Activated T-cell treated with anti-CD3 and anti-CD28 coated beads, Interleukin-2, amount 50 U/mL, for 72 hours (primary cell): ENCODE data around the gene IQCF2. TPM values are rescaled to one million over a fixed set of nuclear protein-coding genes. Genes with fewer than 3 reads are reported as not detected.

Experiments
- ATAC-seq, 2 donors: fragments of 150-1000 bp; cut with Tn5 transposase; replicated peaks in 1 of 2; 2 replicates each; pipeline ENCODE4 v1.10.0; 2021; ENCODE audit warnings: moderate library complexity in 2 of 2, mild to moderate bottlenecking in 1 of 2
- DNase-seq, 2 donors: peaks; one replicate each; pipeline ENCODE4 v3.0.0; 2021 to 2022; ENCODE audit warnings: mixed read lengths in 1 of 2
- H3K27ac Mint-ChIP-seq: one replicate; pipeline ENCODE4 v1.8.0; 2022; ENCODE audit warnings: mild to moderate bottlenecking, moderate library complexity, mixed read lengths
- H3K27me3 Mint-ChIP-seq: one replicate; pipeline ENCODE4 v1.8.0; 2022; ENCODE audit warnings: low read depth, mixed read lengths
- H3K36me3 Mint-ChIP-seq, 2 donors: one replicate each; pipeline ENCODE4 v1.8.0; 2022; ENCODE audit warnings: mixed read lengths in 2 of 2, mild to moderate bottlenecking in 1 of 2; ENCODE audit not compliant: insufficient read depth in 2 of 2
- H3K4me1 Mint-ChIP-seq: one replicate; pipeline ENCODE4 v1.8.0; 2022; ENCODE audit warnings: low read depth, mixed read lengths
- H3K4me3 Mint-ChIP-seq, 2 donors: one replicate each; pipeline ENCODE4 v1.8.0; 2022; ENCODE audit warnings: mild to moderate bottlenecking in 2 of 2, mixed read lengths in 2 of 2, moderate library complexity in 2 of 2
- H3K9me3 Mint-ChIP-seq, 2 donors: one replicate each; pipeline ENCODE4 v1.8.0; 2022; ENCODE audit warnings: mixed read lengths in 2 of 2
- total RNA-seq, 2 donors: library from RNA; stranded (reverse); gene quantifications; one replicate each; pipeline ENCODE4 v1.2.3, GENCODE V29; 2022

Gene IQCF2
- total RNA-seq = not detected

GRCh38 chr3:51860703-51861665 is at the start of gene IQCF2:
IQCF2 (plus strand) TSS chr3:51861615; CDS start chr3:51861667, 52 bp downstream.
- H3K27ac Mint-ChIP-seq = no peak within 1 kb of the TSS
- H3K9me3 Mint-ChIP-seq = no peaks in the 10 kb centered on the region
- H3K27me3 Mint-ChIP-seq = peaks cover 26% of the 10 kb centered on the region
- H3K4me1 Mint-ChIP-seq = peaks cover 7% of the 10 kb centered on the region
- ATAC-seq = no peak
- H3K4me3 Mint-ChIP-seq = no peak within 1 kb of the TSS
- no peak for DNase-seq
- peaks cover 0 to 3% of the 10 kb centered on the region in 2 donors for H3K36me3 Mint-ChIP-seq

- no peaks in the 10 kb centered on the region for H3K36me3 Mint-ChIP-seq
Observed at GRCh38 chr3:51813539-51813938, 47.9 kb upstream of the IQCF2 start.

GRCh38 chr3:51814034-51814433 is 47.4 kb upstream of the IQCF2 start:
- DNase-seq (no peak), ATAC-seq (no peak)
- Mint-ChIP-seq H3K36me3 (no peaks in the 10 kb centered on the region), H3K9me3 (peaks cover 0 to 1% of the 10 kb centered on the region in 2 donors), H3K27ac (no peak overlapping the region), H3K4me1 (peaks cover 7% of the 10 kb centered on the region), H3K27me3 (peaks cover 16% of the 10 kb centered on the region), H3K4me3 (no peak overlapping the region)

More at GRCh38 chr3:51813539-51813938, 47.9 kb upstream of the IQCF2 start:
- Mint-ChIP-seq H3K4me3 (no peak overlapping the region), H3K27me3 (peaks cover 15% of the 10 kb centered on the region), H3K27ac (no peak overlapping the region), H3K4me1 (peaks cover 7% of the 10 kb centered on the region), H3K9me3 (peaks cover 0 to 1% of the 10 kb centered on the region in 2 donors)
- DNase-seq = no peak
- ATAC-seq = no peak

- H3K4me3 Mint-ChIP-seq = no peak overlapping the region
- peaks cover 0 to 1% of the 10 kb centered on the region in 2 donors for H3K9me3 Mint-ChIP-seq
- peaks cover 7% of the 10 kb centered on the region for H3K4me1 Mint-ChIP-seq
- no peaks in the 10 kb centered on the region for H3K36me3 Mint-ChIP-seq
- peaks cover 24% of the 10 kb centered on the region for H3K27me3 Mint-ChIP-seq
- DNase-seq (no peak), ATAC-seq (no peak)
- no peak overlapping the region for H3K27ac Mint-ChIP-seq
Observed at GRCh38 chr3:51815614-51816013, 45.8 kb upstream of the IQCF2 start.

- DNase-seq = no peak
- H3K36me3 Mint-ChIP-seq = peaks cover 1% of the 10 kb centered on the region in 2 donors
- ATAC-seq = no peak
- peaks cover 7% of the 10 kb centered on the region for H3K4me1 Mint-ChIP-seq
- H3K27me3 Mint-ChIP-seq = peaks cover 32% of the 10 kb centered on the region
- peaks cover 1 to 4% of the 10 kb centered on the region in 2 donors for H3K9me3 Mint-ChIP-seq
- no peak overlapping the region for H3K4me3 Mint-ChIP-seq
- H3K27ac Mint-ChIP-seq = no peak overlapping the region
Observed at GRCh38 chr3:51816723-51817122, 44.7 kb upstream of the IQCF2 start.

- Mint-ChIP-seq H3K27me3 (peaks cover 35% of the 10 kb centered on the region), H3K36me3 (peaks cover 2 to 3% of the 10 kb centered on the region in 2 donors), H3K4me3 (no peak overlapping the region), H3K4me1 (peaks cover 7% of the 10 kb centered on the region), H3K27ac (no peak overlapping the region), H3K9me3 (peaks cover 2 to 6% of the 10 kb centered on the region in 2 donors)
- peak in 1 of 2 donors; percentile 44 for ATAC-seq
- no peak for DNase-seq
Observed at GRCh38 chr3:51817375-51817774, 44.0 kb upstream of the IQCF2 start.

- peaks cover 2 to 6% of the 10 kb centered on the region in 2 donors for H3K9me3 Mint-ChIP-seq
- H3K36me3 Mint-ChIP-seq = peaks cover 2 to 3% of the 10 kb centered on the region in 2 donors
- no peak overlapping the region for H3K27ac Mint-ChIP-seq
- peaks cover 7% of the 10 kb centered on the region for H3K4me1 Mint-ChIP-seq
- H3K27me3 Mint-ChIP-seq = peaks cover 42% of the 10 kb centered on the region
- no peak overlapping the region for H3K4me3 Mint-ChIP-seq
- ATAC-seq = no peak
- DNase-seq = no peak
Observed at GRCh38 chr3:51819151-51819550, 42.3 kb upstream of the IQCF2 start.

- no peak overlapping the region for H3K4me3 Mint-ChIP-seq
- peak in 1 of 2 donors; percentile 8 for DNase-seq
- peaks cover 2 to 3% of the 10 kb centered on the region in 2 donors for H3K36me3 Mint-ChIP-seq
- H3K27ac Mint-ChIP-seq = no peak overlapping the region
- H3K27me3 Mint-ChIP-seq = peaks cover 47% of the 10 kb centered on the region
- no peak for ATAC-seq
- H3K9me3 Mint-ChIP-seq = peaks cover 2 to 6% of the 10 kb centered on the region in 2 donors
- H3K4me1 Mint-ChIP-seq = peaks cover 7% of the 10 kb centered on the region
Observed at GRCh38 chr3:51819709-51820406, 41.6 kb upstream of the IQCF2 start.

GRCh38 chr3:51828297-51828696 is 33.1 kb upstream of the IQCF2 start:
- Mint-ChIP-seq H3K4me1 (no peaks in the 10 kb centered on the region), H3K27me3 (peaks cover 7% of the 10 kb centered on the region), H3K36me3 (peaks cover 3 to 6% of the 10 kb centered on the region in 2 donors), H3K4me3 (no peak overlapping the region), H3K27ac (no peak overlapping the region), H3K9me3 (peaks cover 6 to 10% of the 10 kb centered on the region in 2 donors)
- no peak for DNase-seq
- no peak for ATAC-seq

GRCh38 chr3:51830345-51830744 is 31.1 kb upstream of the IQCF2 start:
- Mint-ChIP-seq H3K9me3 (peaks cover 6 to 10% of the 10 kb centered on the region in 2 donors), H3K27me3 (peaks cover 18% of the 10 kb centered on the region), H3K27ac (no peak overlapping the region), H3K4me1 (no peaks in the 10 kb centered on the region), H3K36me3 (peaks cover 3 to 9% of the 10 kb centered on the region in 2 donors), H3K4me3 (no peak overlapping the region)
- DNase-seq = no peak
- no peak for ATAC-seq

- H3K9me3 Mint-ChIP-seq = peaks cover 6 to 10% of the 10 kb centered on the region in 2 donors
- H3K4me3 Mint-ChIP-seq = no peak overlapping the region
- peaks cover 19% of the 10 kb centered on the region for H3K27me3 Mint-ChIP-seq
- DNase-seq (no peak), ATAC-seq (no peak)
- peaks cover 3 to 9% of the 10 kb centered on the region in 2 donors for H3K36me3 Mint-ChIP-seq
- no peaks in the 10 kb centered on the region for H3K4me1 Mint-ChIP-seq
- no peak overlapping the region for H3K27ac Mint-ChIP-seq
Observed at GRCh38 chr3:51830836-51831385, 30.5 kb upstream of the IQCF2 start.

GRCh38 chr3:51836606-51837005 is 24.8 kb upstream of the IQCF2 start:
- ATAC-seq (no peak), DNase-seq (no peak)
- no peaks in the 10 kb centered on the region for H3K4me1 Mint-ChIP-seq
- H3K27ac Mint-ChIP-seq = no peak overlapping the region
- no peak overlapping the region for H3K4me3 Mint-ChIP-seq
- peaks cover 0 to 3% of the 10 kb centered on the region in 2 donors for H3K36me3 Mint-ChIP-seq
- H3K9me3 Mint-ChIP-seq = no peaks in the 10 kb centered on the region
- H3K27me3 Mint-ChIP-seq = peaks cover 19% of the 10 kb centered on the region

- Mint-ChIP-seq H3K9me3 (peaks cover 1 to 4% of the 10 kb centered on the region in 2 donors), H3K27me3 (peaks cover 52% of the 10 kb centered on the region), H3K27ac (no peak overlapping the region), H3K4me3 (no peak overlapping the region), H3K36me3 (peaks cover 4 to 7% of the 10 kb centered on the region in 2 donors), H3K4me1 (no peaks in the 10 kb centered on the region)
- DNase-seq (no peak), ATAC-seq (no peak)
Observed at GRCh38 chr3:51845129-51845528, 16.3 kb upstream of the IQCF2 start.
